HG03103 (cell line): Measurements from ENCODE around the gene HEPACAM2.

Experiments used
- ATAC-seq: cut with Tn5 transposase; IDR thresholded peaks from one replicate; pipeline ENCODE4 v1.9.1; 2021; ENCODE audit warnings: low read depth; ENCODE audit not compliant: unreplicated experiment

Gene HEPACAM2

GRCh38 chr7:93226310-93226709 is at the start of gene HEPACAM2:
Gene HEPACAM2 (minus strand): TSS chr7:93226469.
- ATAC-seq, result no peak

GRCh38 chr7:93265220-93265619 is 39.0 kb upstream of the HEPACAM2 start:
- no peak for ATAC-seq

DNA sequence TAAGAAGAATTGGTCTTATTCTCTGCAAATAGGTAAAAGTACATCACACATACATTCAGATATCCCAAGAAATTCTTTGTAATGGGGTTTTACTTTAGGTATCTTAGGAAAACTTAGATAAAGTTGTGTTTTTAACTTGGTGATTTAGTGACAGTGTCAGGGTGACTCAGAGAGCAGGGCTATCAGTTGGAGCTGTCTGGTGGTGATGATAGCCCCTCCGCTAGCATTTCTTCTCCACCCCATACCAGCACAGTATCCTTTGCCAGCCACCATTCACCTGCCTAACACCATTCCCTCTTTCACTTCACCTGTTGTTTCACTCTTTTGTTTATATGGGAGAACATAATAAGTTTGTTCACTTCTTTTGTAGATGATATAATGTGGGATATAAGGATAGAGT is 36.3 kb upstream of the HEPACAM2 start:
- no peak for ATAC-seq

- ATAC-seq, result no peak
Measured at GRCh38 chr7:93258661-93259060, 32.4 kb upstream of the HEPACAM2 start.

GRCh38 chr7:93249491-93250148 is 23.4 kb upstream of the HEPACAM2 start:
- ATAC-seq, result no peak

DNA sequence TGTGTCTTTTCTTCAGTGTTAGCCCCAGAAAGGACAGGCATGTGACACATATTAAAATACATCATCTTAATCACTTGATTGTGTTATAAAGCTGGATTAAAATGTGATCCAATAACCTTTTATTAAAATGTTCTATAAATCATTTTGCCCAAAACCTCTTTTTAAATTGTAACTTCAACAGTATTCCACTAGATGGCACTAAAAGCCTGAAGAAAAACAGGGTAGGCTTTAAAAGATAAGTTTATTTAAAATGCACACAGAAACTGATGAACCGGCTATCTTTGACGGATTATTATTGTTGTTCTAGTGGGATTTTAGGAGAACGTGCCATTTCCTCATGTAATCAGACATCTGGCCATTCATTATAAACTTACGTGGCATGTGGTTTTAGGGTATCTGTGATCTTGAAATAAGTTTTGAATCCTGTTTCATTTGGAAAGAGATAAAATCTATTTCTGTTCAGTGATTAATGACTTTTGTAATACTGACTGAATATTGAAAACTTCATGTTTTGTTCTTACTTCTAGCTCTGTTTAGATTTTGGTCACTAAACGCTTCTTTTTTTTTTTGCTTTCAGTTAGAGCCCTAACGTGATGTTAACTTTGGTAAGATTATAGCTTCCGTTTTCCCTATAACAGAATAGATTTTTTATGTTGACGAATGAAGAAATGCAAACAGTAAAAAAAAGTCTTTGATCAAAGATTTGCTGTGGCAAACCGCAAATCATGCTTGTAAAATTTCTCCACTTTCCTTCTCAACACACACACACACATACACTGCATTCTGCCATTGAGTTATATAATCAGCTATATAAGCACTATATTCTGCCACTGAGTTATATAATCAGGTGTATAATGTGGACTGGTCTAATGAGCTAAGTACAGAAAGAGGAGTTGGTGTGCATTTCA is 19.5 kb upstream of the HEPACAM2 start:
- ATAC-seq, result no peak

DNA sequence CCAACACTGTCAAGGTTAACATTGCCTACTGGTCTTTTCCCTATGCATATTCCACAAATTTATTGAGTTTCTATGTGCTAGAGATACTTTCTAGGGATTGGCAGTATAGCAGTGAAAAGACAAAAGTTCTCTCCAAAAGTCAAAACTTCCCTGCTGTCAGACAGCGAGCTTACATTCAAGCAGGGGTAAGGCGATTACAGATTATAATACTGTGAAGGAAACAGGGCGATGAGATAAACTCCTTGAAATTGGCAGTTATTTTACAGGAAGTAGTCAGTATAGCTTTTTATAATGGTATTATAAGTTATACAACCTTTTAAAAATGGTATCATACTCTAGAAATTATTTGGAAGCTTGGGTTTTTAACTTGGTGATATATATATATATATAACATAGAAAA is 15.8 kb upstream of the HEPACAM2 start:
- no peak for ATAC-seq

- no peak for ATAC-seq
Measured at GRCh38 chr7:93239824-93240223, 13.6 kb upstream of the HEPACAM2 start.

- no peak for ATAC-seq
Measured at GRCh38 chr7:93238748-93239147, 12.5 kb upstream of the HEPACAM2 start.

DNA sequence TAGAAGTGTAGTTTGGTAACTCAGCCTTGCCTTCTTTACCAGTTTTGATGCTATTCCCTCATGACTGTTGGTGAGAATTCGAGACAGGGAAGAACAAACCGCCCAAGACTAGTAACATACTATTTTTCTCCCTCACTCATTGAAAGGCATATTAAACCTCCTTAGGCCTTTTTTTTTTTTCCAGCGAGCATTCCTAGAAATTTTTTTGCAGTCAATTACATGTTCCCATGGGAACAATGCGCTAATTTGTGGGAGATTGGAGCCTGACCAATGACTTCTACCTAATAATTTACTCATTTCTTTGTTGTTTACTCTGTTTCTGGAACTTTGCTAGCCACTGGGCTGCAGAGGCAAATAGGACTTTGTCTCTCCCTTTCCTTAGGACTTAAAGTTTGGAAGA is 11.9 kb upstream of the HEPACAM2 start:
- no peak for ATAC-seq

- no peak for ATAC-seq
Measured at GRCh38 chr7:93235541-93235940, 9.3 kb upstream of the HEPACAM2 start.

DNA sequence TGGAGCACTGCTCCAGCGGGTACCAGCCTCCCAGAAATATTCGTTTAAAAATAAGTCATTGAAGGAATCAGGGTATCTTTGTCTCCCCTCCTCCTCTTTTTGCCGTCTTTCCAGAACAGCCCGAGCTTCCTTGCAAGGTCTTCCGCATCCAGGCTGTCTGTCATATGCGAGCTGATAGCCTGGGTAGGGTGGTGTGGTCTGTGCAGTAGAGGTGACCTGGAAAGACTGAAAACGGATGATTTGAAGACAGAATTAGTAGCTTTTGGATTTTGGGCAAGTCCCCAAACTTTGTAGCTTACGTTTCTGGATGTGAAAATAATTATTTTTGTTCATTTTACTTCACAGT is 6.4 kb upstream of the HEPACAM2 start:
- no peak for ATAC-seq

- ATAC-seq, result peak; percentile 99
Measured at GRCh38 chr7:93231799-93232672, 5.8 kb upstream of the HEPACAM2 start, which contains the start of gene VPS50. Gene VPS50 (plus strand): TSS chr7:93232366. CDS start chr7:93232468, 102 bp downstream.

- no peak for ATAC-seq
Measured at GRCh38 chr7:93231259-93231658, 5.0 kb upstream of the HEPACAM2 start.

DNA sequence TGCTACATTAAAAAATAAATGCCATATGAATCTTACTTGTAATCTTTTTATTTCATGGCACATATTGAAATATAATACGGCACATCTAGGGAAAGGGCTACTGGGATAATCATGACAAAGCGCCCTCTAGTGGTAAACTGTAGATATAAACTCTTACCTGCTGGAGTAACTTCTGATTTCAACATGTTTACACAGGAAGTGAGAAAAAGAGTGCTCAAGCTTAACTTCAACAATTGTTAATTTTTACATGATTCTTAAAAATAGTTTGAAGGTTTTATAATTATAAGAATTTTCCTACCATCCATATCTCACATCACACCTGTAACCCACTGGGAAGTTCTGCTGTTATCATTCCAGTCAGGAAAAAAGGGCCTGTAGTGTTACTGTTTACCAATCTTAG is 2.0 kb upstream of the HEPACAM2 start:
- ATAC-seq, result no peak

- ATAC-seq, result no peak
Measured at GRCh38 chr7:93219868-93220267, 6.4 kb downstream of the HEPACAM2 start.

GRCh38 chr7:93218997-93219827 is 7.1 kb downstream of the HEPACAM2 start:
- ATAC-seq, result no peak

DNA sequence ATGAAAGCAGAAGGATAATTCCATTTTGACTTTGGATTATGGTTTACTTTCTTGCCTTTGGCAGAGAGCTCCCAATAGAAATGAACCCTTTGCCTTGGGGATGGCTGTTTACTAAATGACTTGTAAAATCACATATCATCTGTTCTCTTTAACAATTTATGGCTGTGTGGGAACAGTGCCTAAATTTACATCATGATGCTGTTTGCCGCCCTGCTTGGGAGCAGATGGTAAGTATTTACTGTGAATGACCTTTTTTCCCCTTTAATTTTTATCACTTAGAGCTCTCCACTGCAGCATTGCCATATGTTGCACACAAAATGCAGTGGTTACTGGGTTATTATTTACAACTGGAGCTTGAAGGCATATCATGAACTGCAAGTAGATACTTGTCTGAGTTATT is 13.4 kb downstream of the HEPACAM2 start:
- ATAC-seq, result no peak

DNA sequence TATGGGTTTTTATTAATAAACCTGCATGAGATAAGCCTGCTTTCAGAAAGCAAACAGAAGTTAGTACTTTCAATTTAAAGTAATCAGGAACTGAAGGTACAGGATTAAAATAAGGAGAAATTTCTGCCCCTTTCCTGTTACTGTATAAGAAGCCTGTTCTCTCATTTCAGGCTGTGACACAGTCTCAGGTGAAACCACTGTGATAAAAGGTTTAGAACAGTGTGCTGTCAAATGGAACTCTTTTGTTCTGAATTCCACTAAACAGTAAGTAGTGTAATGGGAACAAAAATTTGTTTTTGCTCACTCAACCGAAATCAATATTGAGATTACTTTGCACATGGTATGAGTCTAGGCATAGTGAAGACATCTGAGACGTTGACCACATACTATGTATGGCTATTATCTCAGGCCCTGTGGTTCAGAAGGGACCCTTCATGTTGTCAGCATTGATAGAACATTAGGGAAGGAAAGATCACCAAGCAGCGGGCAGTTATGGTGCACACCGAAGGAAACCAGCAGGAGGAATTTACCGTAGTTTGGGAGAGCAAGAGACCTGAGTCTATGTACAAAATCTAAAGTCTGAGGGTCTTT is 14.9 kb downstream of the HEPACAM2 start:
- ATAC-seq, result no peak

GRCh38 chr7:93205046-93205445 is 21.2 kb downstream of the HEPACAM2 start:
- no peak for ATAC-seq
